HepG2 (cell line): ENCODE results near the gene C11orf16.

Experiments used
- ELF4 ChIP-seq: sonication (generic); formaldehyde crosslinking; IDR thresholded peaks from 2 replicates; pipeline ENCODE4 v1.5.0; 2020; ENCODE audit warnings: missing genetic modification reagents, mild to moderate bottlenecking, moderate library complexity, borderline replicate concordance
- EZH2 ChIP-seq: conservative IDR thresholded peaks from 2 replicates; pipeline ENCODE4 v1.6.1; 2012; ENCODE audit warnings: mild to moderate bottlenecking, low read depth, low read length, moderate library complexity
- KAT7 ChIP-seq: IDR thresholded peaks from 2 replicates; pipeline ENCODE4 v1.6.1; 2018; ENCODE audit warnings: borderline replicate concordance, missing compliant biosample characterization
- MAZ ChIP-seq, 2 experiments: sonication (generic) in 1 of 2; formaldehyde crosslinking in 1 of 2; IDR thresholded peaks; 2 replicates each; pipeline versions ENCODE4 v1.5.0 to v1.6.1; 2012 to 2020; ENCODE audit warnings: low read depth in 2 of 2, mild to moderate bottlenecking in 2 of 2, borderline replicate concordance in 1 of 2, improper control_type of control experiment in 1 of 2, low read length in 1 of 2, missing genetic modification reagents in 1 of 2, moderate library complexity in 1 of 2
- MTA3 ChIP-seq: sonication (generic); formaldehyde crosslinking; IDR thresholded peaks from 2 replicates; pipeline ENCODE4 v1.4.0; 2020; ENCODE audit warnings: missing genetic modification reagents
- NCOA2 ChIP-seq: sonication (generic); formaldehyde crosslinking; IDR thresholded peaks from 2 replicates; pipeline ENCODE4 v1.8.0; 2022; ENCODE audit warnings: inconsistent platforms
- POLR2AphosphoS5 ChIP-seq: IDR thresholded peaks from 2 replicates; pipeline ENCODE4 v1.6.1; 2012; ENCODE audit warnings: low read depth, low read length
- ZBTB7A ChIP-seq: sonication (generic); formaldehyde crosslinking; IDR thresholded peaks from 2 replicates; pipeline ENCODE4 v1.8.0; 2022; ENCODE audit warnings: mild to moderate bottlenecking, missing genetic modification reagents
- ZNF18 ChIP-seq: sonication (generic); formaldehyde crosslinking; IDR thresholded peaks from 2 replicates; pipeline ENCODE4 v1.8.0; 2022; ENCODE audit warnings: mild to moderate bottlenecking, missing genetic modification reagents; ENCODE audit not compliant: insufficient replicate concordance
- ZNF335 ChIP-seq: sonication (generic); formaldehyde crosslinking; IDR thresholded peaks from 2 replicates; pipeline ENCODE4 v1.4.0; 2020; ENCODE audit warnings: missing genetic modification reagents
- ZNF343 ChIP-seq: sonication (generic); formaldehyde crosslinking; IDR thresholded peaks from 2 replicates; pipeline ENCODE4 v1.4.0; 2020; ENCODE audit warnings: mild to moderate bottlenecking, missing genetic modification reagents
- TF ChIP-seq, protein P1 (sequence below): sonication (generic); formaldehyde crosslinking; IDR thresholded peaks from 2 replicates; pipeline ENCODE4 v1.5.0; 2020; ENCODE audit warnings: mild to moderate bottlenecking, missing genetic modification reagents, moderate library complexity

- no peak for TF ChIP-seq MAZ (IDR thresholded peaks at IDR 0.05; ENCODE audit: borderline replicate concordance, low read depth, low read length)
- TF ChIP-seq MAZ (CRISPR knock-in tag; IDR thresholded peaks at IDR 0.05; ENCODE audit: low read depth): no peak
- TF ChIP-seq ZNF18 (CRISPR knock-in tag): no peak
- TF ChIP-seq ELF4 (CRISPR knock-in tag): no peak
- no peak for TF ChIP-seq ZNF343
- TF ChIP-seq MTA3 (CRISPR knock-in tag): no peak
- TF ChIP-seq, protein P1, sequence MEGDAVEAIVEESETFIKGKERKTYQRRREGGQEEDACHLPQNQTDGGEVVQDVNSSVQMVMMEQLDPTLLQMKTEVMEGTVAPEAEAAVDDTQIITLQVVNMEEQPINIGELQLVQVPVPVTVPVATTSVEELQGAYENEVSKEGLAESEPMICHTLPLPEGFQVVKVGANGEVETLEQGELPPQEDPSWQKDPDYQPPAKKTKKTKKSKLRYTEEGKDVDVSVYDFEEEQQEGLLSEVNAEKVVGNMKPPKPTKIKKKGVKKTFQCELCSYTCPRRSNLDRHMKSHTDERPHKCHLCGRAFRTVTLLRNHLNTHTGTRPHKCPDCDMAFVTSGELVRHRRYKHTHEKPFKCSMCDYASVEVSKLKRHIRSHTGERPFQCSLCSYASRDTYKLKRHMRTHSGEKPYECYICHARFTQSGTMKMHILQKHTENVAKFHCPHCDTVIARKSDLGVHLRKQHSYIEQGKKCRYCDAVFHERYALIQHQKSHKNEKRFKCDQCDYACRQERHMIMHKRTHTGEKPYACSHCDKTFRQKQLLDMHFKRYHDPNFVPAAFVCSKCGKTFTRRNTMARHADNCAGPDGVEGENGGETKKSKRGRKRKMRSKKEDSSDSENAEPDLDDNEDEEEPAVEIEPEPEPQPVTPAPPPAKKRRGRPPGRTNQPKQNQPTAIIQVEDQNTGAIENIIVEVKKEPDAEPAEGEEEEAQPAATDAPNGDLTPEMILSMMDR (CRISPR knock-in tag): no peak
- no peak for TF ChIP-seq ZNF335 (CRISPR knock-in tag)
- no peak for TF ChIP-seq EZH2
- TF ChIP-seq POLR2AphosphoS5: no peak
- no peak for TF ChIP-seq ZBTB7A (CRISPR knock-in tag)
- TF ChIP-seq NCOA2 (CRISPR knock-in tag): no peak
- TF ChIP-seq KAT7: no peak
Measured at GRCh38 chr11:8937659-8938058, 4.9 kb upstream of the C11orf16 start.
